Mucosa of stomach (tissue), 1 donor: Measurements from ENCODE around the gene MBOAT1.
"Not testable (repeated sequence)": the region's sequence is repeated elsewhere in the genome, so short reads cannot be mapped to it uniquely, and the experiment has no call there.

ENCODE experiments used
- H3K27me3 ChIP-seq: one replicate; pipeline ENCODE4 v1.7.0; 2013; ENCODE audit warnings: mild to moderate bottlenecking, low read length; ENCODE audit not compliant: control insufficient read depth, insufficient read depth
- H3K36me3 ChIP-seq: one replicate; pipeline ENCODE4 v1.7.0; 2013; ENCODE audit warnings: low read length; ENCODE audit not compliant: control insufficient read depth, insufficient read depth
- H3K4me1 ChIP-seq: one replicate; pipeline ENCODE4 v1.7.0; 2013; ENCODE audit warnings: mild to moderate bottlenecking, low read length; ENCODE audit not compliant: control insufficient read depth, insufficient read depth
- H3K4me3 ChIP-seq: one replicate; pipeline ENCODE4 v1.7.0; 2013; ENCODE audit warnings: low read length
- H3K9ac ChIP-seq: one replicate; pipeline ENCODE4 v1.7.0; 2013; ENCODE audit warnings: mild to moderate bottlenecking, low read length, moderate library complexity
- H3K9me3 ChIP-seq: one replicate; pipeline ENCODE4 v1.7.0; 2013; ENCODE audit warnings: mild to moderate bottlenecking, low read length, moderate library complexity; ENCODE audit not compliant: control insufficient read depth
- donor health status: Pancreatic carcinoma.

Gene MBOAT1

GRCh38 chr6:20212392-20213111 lies at the start of gene MBOAT1:
MBOAT1 (minus strand) TSS chr6:20212469; CDS start chr6:20212234, 235 bp downstream.
- Histone ChIP-seq H3K9ac (peak within 1 kb of the TSS; percentile 58), H3K27me3 (no peaks in the 10 kb centered on the region), H3K36me3 (no peaks in the 10 kb centered on the region), H3K9me3 (no peaks in the 10 kb centered on the region), H3K4me3 (peak within 1 kb of the TSS; percentile 70), H3K4me1 (peaks cover 40% of the 10 kb centered on the region)

- Histone ChIP-seq H3K9me3 (no peaks in the 10 kb centered on the region), H3K27me3 (no peaks in the 10 kb centered on the region), H3K4me1 (no peaks in the 10 kb centered on the region), H3K9ac (no peak overlapping the region), H3K4me3 (no peak overlapping the region), H3K36me3 (no peaks in the 10 kb centered on the region)
These were observed 49.4 kb upstream of the MBOAT1 start for GRCh38 chr6:20261685-20262084.

- no peak overlapping the region for H3K4me3 ChIP-seq
- H3K4me1 ChIP-seq, result no peaks in the 10 kb centered on the region
- no peaks in the 10 kb centered on the region for H3K27me3 ChIP-seq
- H3K9me3 ChIP-seq, result no peaks in the 10 kb centered on the region
- H3K9ac ChIP-seq, result no peak overlapping the region
- H3K36me3 ChIP-seq, result no peaks in the 10 kb centered on the region
These were observed 48.1 kb upstream of the MBOAT1 start for GRCh38 chr6:20260360-20260759.

GRCh38 chr6:20259316-20260049 lies 47.2 kb upstream of the MBOAT1 start:
- no peak overlapping the region for H3K9ac ChIP-seq
- no peaks in the 10 kb centered on the region for H3K27me3 ChIP-seq
- no peak overlapping the region for H3K4me3 ChIP-seq
- no peaks in the 10 kb centered on the region for H3K4me1 ChIP-seq
- no peaks in the 10 kb centered on the region for H3K36me3 ChIP-seq
- no peaks in the 10 kb centered on the region for H3K9me3 ChIP-seq

- no peak overlapping the region for H3K4me3 ChIP-seq
- H3K36me3 ChIP-seq, result no peaks in the 10 kb centered on the region
- H3K9ac ChIP-seq, result no peak overlapping the region
These were observed 43.2 kb upstream of the MBOAT1 start for GRCh38 chr6:20255428-20255827.

GRCh38 chr6:20254295-20254694 lies 42.0 kb upstream of the MBOAT1 start:
- Histone ChIP-seq H3K9ac (no peak overlapping the region), H3K27me3 (no peaks in the 10 kb centered on the region), H3K36me3 (no peaks in the 10 kb centered on the region), H3K9me3 (no peaks in the 10 kb centered on the region), H3K4me1 (peaks cover 6% of the 10 kb centered on the region), H3K4me3 (no peak overlapping the region)

More at GRCh38 chr6:20255428-20255827, 43.2 kb upstream of the MBOAT1 start:
- H3K9me3 ChIP-seq, result no peaks in the 10 kb centered on the region
- no peaks in the 10 kb centered on the region for H3K27me3 ChIP-seq
- H3K4me1 ChIP-seq, result peaks cover 6% of the 10 kb centered on the region

GRCh38 chr6:20253021-20253420 lies 40.8 kb upstream of the MBOAT1 start:
- H3K4me3 ChIP-seq, result no peak overlapping the region
- peaks cover 6% of the 10 kb centered on the region for H3K4me1 ChIP-seq

GRCh38 chr6:20252311-20252710 lies 40.0 kb upstream of the MBOAT1 start:
- Histone ChIP-seq H3K27me3 (no peaks in the 10 kb centered on the region), H3K36me3 (no peaks in the 10 kb centered on the region), H3K9ac (no peak overlapping the region), H3K9me3 (no peaks in the 10 kb centered on the region), H3K4me1 (peaks cover 6% of the 10 kb centered on the region), H3K4me3 (no peak overlapping the region)

More at GRCh38 chr6:20253021-20253420, 40.8 kb upstream of the MBOAT1 start:
- Histone ChIP-seq H3K27me3 (no peaks in the 10 kb centered on the region), H3K9ac (no peak overlapping the region), H3K9me3 (no peaks in the 10 kb centered on the region), H3K36me3 (no peaks in the 10 kb centered on the region)

- Histone ChIP-seq H3K4me3 (no peak overlapping the region), H3K4me1 (peaks cover 7% of the 10 kb centered on the region), H3K9ac (no peak overlapping the region), H3K36me3 (no peaks in the 10 kb centered on the region), H3K9me3 (no peaks in the 10 kb centered on the region), H3K27me3 (no peaks in the 10 kb centered on the region)
These were observed 39.3 kb upstream of the MBOAT1 start for GRCh38 chr6:20251525-20251924.

- Histone ChIP-seq H3K36me3 (no peaks in the 10 kb centered on the region), H3K9me3 (no peaks in the 10 kb centered on the region), H3K4me1 (peaks cover 8% of the 10 kb centered on the region), H3K4me3 (no peak overlapping the region), H3K27me3 (no peaks in the 10 kb centered on the region), H3K9ac (no peak overlapping the region)
These were observed 33.9 kb upstream of the MBOAT1 start for GRCh38 chr6:20246125-20246524.

- not testable (repeated sequence) for H3K9me3 ChIP-seq, H3K36me3 ChIP-seq, H3K4me1 ChIP-seq, H3K9ac ChIP-seq, H3K4me3 ChIP-seq, H3K27me3 ChIP-seq
These were observed 32.8 kb upstream of the MBOAT1 start for GRCh38 chr6:20244807-20245681.

GRCh38 chr6:20243288-20243687 lies 31.0 kb upstream of the MBOAT1 start:
- no peak overlapping the region for H3K4me3 ChIP-seq
- H3K9ac ChIP-seq, result no peak overlapping the region
- H3K9me3 ChIP-seq, result no peaks in the 10 kb centered on the region
- no peaks in the 10 kb centered on the region for H3K27me3 ChIP-seq
- H3K4me1 ChIP-seq, result peaks cover 8% of the 10 kb centered on the region
- H3K36me3 ChIP-seq, result no peaks in the 10 kb centered on the region
